Measurements from ENCODE around the gene TPM4.
"Not testable (repeated sequence)": the region's sequence is repeated elsewhere in the genome, so short reads cannot be mapped to it uniquely, and the experiment has no call there.

Gene TPM4

GRCh38 chr19:16113727-16114126 is 37.4 kb downstream of the TPM4 start:
- Mint-ChIP-seq H3K27ac (peak overlapping the region; percentile 80), H3K9me3 (no peaks in the 10 kb centered on the region), H3K36me3 (ENCODE audit: low read depth) (peaks cover 35% of the 10 kb centered on the region), H3K4me3 (peak overlapping the region; percentile 70), H3K27me3 (no peaks in the 10 kb centered on the region), H3K4me1 (ENCODE audit: low read depth) (peaks cover 62% of the 10 kb centered on the region)

DNA sequence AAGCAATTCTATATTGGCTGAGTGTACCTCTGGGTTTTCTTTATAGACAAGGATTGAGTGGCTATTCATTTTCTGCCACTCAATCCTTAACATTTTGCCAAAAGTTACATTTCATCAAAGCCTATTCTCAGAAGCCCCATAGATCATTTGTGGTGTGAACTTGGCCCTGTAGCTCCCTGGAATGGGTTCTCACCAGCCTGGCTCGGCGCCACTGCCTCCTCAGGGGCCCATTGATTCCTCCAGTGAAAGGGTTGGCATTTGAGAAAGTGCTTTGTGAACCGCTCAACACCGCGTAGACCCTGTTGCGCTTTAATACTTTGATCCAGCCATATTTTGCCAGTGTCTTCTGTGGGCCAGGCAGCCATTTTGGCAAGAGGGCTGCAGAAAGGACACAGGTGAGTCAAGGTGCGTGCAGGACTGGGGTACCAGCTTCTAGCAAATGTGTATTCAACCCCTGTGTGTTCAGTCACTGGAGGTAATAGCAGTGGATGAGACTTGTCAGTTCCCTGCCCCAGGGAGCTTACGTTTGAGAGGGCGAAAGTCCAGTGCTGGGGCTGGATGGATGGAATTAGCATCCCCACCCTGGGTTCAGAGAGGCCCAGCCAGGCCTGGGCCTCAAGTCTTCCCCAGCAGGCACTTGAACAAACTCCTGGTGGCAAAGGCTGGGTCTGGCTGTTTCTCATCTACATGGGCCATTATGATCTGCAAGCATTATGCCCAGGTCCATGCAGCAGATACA is 39.2 kb downstream of the TPM4 start:
- H3K4me3 Mint-ChIP-seq = peak overlapping the region; percentile 35
- H3K27me3 Mint-ChIP-seq = no peaks in the 10 kb centered on the region

GRCh38 chr19:16116067-16116466 is 39.8 kb downstream of the TPM4 start:
- Mint-ChIP-seq H3K36me3 (ENCODE audit: low read depth) (peaks cover 51% of the 10 kb centered on the region), H3K4me3 (peak overlapping the region; percentile 35), H3K27me3 (no peaks in the 10 kb centered on the region), H3K9me3 (no peaks in the 10 kb centered on the region), H3K4me1 (ENCODE audit: low read depth) (peaks cover 79% of the 10 kb centered on the region), H3K27ac (peak overlapping the region; percentile 46)

More for the DNA sequence above, 39.2 kb downstream of the TPM4 start:
- Mint-ChIP-seq H3K36me3 (ENCODE audit: low read depth) (peaks cover 50% of the 10 kb centered on the region), H3K4me1 (ENCODE audit: low read depth) (peaks cover 80% of the 10 kb centered on the region), H3K9me3 (no peaks in the 10 kb centered on the region), H3K27ac (peak overlapping the region; percentile 60)

DNA sequence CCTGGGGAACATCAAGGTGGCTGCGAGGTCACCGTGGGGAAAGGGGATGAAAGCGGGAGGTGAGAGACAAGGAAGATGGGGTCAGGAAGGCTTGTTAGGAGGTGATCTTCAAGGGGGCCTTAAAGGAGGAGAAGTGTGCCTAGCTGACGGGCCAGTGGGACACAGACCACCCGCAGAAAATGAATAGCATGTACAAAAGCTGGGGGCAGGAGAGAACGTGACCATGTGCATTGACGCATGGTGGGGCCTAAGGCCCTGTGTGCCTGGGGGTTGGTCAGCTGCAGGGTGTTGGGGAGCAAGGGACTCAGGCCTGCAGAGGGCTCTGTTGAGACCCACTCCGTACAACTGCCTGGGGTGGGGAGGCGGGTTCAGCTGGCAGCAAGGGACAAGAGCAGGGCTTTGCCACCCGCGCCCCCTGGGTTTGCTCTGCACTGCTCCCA is 41.3 kb downstream of the TPM4 start:
- peaks cover 64% of the 10 kb centered on the region for H3K36me3 Mint-ChIP-seq (ENCODE audit: low read depth)

DNA sequence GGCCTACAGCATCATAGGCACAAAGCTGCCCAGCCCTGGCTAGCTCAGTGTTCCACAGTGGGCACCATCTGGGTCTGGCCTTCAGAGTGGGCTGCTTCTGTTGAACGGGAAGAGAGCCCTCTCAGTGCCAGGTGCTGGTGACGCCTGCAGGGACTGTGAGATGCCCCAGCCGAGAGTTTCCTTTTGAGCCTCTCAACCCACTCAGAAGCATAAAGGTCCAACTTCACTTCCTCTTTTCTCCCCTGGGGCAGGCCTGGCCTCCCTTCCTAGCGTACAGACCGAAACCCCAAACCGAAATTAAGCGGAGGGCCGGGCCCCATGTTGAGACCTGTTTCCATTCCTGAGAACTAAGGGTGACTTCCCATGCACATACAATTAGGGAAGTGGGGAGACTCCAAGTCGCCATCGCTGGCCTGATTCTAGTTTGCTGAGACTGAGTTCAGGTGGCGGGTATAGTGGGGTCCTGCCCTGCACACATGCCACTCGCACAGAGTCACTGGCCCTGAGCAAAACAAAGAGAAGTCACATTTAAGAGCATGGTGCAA is 42.3 kb downstream of the TPM4 start:
- Mint-ChIP-seq H3K4me1 (ENCODE audit: low read depth) (peaks cover 68% of the 10 kb centered on the region), H3K9me3 (no peaks in the 10 kb centered on the region), H3K27me3 (no peaks in the 10 kb centered on the region), H3K36me3 (ENCODE audit: low read depth) (peaks cover 62% of the 10 kb centered on the region), H3K27ac (peak overlapping the region; percentile 94), H3K4me3 (peak overlapping the region; percentile 66)

More for the DNA sequence above, 41.3 kb downstream of the TPM4 start:
- Mint-ChIP-seq H3K27me3 (no peaks in the 10 kb centered on the region), H3K9me3 (no peaks in the 10 kb centered on the region), H3K4me1 (ENCODE audit: low read depth) (peaks cover 75% of the 10 kb centered on the region), H3K4me3 (peak overlapping the region; percentile 66), H3K27ac (peak overlapping the region; percentile 94)

DNA sequence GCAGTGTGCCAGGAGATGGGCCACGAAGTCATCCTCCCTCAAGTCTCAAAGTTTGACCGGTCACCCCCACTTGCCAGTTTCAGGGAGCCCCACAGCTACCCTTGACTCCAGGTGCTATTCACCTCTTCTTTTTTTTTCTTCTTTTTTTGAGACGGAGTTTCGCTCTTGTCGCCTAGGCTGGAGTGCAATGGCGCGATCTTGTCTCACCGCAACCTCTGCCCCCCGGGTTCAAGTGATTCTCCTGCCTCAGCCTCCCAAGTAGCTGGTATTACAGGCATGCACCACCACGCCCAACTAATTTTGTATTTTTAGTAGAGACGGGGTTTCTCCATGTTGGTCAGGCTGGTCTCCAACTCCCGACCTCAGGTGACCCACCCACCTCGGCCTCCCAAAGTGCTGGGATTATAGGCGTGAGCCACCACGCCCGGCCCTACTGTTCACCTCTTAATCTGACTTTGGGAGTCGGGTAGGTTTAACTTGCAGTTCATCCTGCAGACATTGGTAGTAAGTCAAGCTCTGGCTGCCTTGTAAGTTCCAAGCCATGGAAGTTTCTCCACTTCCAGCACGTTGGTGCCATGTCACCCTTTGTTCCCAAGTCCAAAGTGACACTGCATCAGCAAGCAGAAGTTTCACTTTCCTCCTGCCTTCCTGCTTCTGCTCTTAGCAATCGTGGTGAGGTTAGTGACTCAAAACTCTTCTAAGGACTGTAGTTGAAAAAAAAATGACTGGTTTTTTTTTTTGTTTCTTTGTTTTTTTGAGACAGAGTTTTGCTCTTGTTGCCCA is 43.0 kb downstream of the TPM4 start:
- Mint-ChIP-seq H3K4me3 (peak overlapping the region; percentile 66), H3K27ac (peak overlapping the region; percentile 94), H3K4me1 (ENCODE audit: low read depth) (peaks cover 63% of the 10 kb centered on the region), H3K36me3 (ENCODE audit: low read depth) (peaks cover 61% of the 10 kb centered on the region)
- not testable (repeated sequence) for H3K27me3 Mint-ChIP-seq, H3K9me3 Mint-ChIP-seq

DNA sequence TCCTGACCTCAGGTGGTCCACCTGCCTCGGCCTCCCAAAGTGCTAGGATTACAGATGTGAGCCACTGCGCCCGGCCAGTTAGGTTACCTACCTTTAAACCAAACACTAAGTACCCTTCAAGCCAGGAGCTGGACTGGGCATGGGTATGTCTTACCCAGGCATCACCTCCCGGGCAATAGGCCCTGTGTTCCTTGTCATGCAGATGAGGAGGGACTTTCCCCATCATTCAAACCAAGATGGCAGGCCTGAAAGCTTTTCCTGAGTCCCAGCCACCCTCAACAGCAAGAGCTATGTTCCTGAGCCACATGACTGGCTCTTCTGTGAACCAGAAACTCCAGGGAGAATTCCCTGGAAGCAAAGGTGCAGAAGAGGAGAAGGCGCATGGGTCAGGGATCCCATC is 44.8 kb downstream of the TPM4 start:
- H3K27ac Mint-ChIP-seq = no peak overlapping the region
- H3K36me3 Mint-ChIP-seq (ENCODE audit: low read depth) = peaks cover 69% of the 10 kb centered on the region
- no peak overlapping the region for H3K4me3 Mint-ChIP-seq

DNA sequence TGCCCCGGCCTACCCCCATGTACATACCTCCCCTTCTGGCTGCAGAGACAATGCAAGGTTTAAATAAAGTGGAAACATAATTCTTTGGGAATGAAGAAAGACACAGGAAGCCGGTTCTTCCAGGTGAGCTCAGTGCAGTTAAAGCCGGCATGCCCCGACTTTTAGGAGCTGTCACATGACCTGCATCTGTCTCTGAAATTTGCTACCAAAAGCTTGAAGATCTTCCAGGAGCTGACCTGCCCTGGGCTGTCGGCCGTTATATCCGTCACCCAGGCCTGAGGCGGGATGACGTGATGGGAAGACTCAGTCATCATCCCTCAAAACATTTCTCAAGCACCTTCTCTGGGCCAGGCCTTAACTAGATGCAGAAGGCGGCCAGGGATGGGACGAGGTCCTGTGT is 45.7 kb downstream of the TPM4 start:
- H3K36me3 Mint-ChIP-seq (ENCODE audit: low read depth) = peaks cover 70% of the 10 kb centered on the region

More for the DNA sequence above, 44.8 kb downstream of the TPM4 start:
- Mint-ChIP-seq H3K27me3 (no peaks in the 10 kb centered on the region), H3K9me3 (no peaks in the 10 kb centered on the region), H3K4me1 (ENCODE audit: low read depth) (peaks cover 47% of the 10 kb centered on the region)

GRCh38 chr19:16124953-16125352 is 48.7 kb downstream of the TPM4 start:
- Mint-ChIP-seq H3K27me3 (no peaks in the 10 kb centered on the region), H3K4me1 (ENCODE audit: low read depth) (peaks cover 9% of the 10 kb centered on the region), H3K4me3 (no peak overlapping the region), H3K36me3 (ENCODE audit: low read depth) (peaks cover 63% of the 10 kb centered on the region), H3K9me3 (no peaks in the 10 kb centered on the region), H3K27ac (no peak overlapping the region)

More for the DNA sequence above, 45.7 kb downstream of the TPM4 start:
- peaks cover 39% of the 10 kb centered on the region for H3K4me1 Mint-ChIP-seq (ENCODE audit: low read depth)
- H3K27me3 Mint-ChIP-seq = no peaks in the 10 kb centered on the region
- no peak overlapping the region for H3K4me3 Mint-ChIP-seq
- no peak overlapping the region for H3K27ac Mint-ChIP-seq
- no peaks in the 10 kb centered on the region for H3K9me3 Mint-ChIP-seq

DNA sequence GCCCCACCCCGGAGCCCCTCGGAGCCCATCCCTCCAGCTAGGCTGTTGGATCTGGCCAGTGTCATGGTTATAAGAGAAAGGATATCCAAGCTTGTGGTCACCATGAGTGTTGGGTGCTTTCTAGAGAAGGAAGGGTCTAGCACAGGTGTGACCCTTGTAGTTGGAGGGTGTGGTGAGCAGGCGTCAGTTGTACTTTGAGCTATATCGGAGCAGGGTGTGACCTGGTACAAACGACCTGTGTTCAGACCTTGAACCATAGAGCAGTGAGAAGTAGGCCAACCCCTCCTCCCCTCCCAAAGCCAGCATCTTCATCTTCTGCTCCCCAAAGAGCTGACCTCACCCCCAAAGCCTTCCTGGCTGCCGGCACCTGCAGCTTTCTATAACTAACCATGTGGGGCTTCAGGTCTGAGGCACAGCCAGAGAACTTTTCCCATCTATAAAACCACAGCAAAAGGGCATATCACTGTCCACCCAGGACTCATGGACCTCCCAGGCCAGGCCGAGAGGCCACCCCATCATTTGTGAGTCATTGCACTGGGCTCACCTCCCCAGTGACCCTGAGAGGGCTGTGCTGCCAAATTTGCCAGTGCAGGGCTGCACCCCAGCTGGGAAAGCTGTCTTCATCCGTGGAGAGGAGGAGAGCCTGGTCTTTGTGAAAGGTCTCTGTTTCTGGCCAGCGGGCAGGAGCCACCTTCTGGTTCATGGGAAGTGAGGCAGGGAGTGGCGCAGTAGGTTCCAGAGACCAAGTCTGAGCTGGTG is 49.6 kb downstream of the TPM4 start:
- no peaks in the 10 kb centered on the region for H3K9me3 Mint-ChIP-seq
- peaks cover 70% of the 10 kb centered on the region for H3K36me3 Mint-ChIP-seq (ENCODE audit: low read depth)
- H3K27me3 Mint-ChIP-seq = no peaks in the 10 kb centered on the region
- H3K4me3 Mint-ChIP-seq = no peak overlapping the region
- H3K4me1 Mint-ChIP-seq (ENCODE audit: low read depth) = peaks cover 3% of the 10 kb centered on the region
- H3K27ac Mint-ChIP-seq = no peak overlapping the region

DNA sequence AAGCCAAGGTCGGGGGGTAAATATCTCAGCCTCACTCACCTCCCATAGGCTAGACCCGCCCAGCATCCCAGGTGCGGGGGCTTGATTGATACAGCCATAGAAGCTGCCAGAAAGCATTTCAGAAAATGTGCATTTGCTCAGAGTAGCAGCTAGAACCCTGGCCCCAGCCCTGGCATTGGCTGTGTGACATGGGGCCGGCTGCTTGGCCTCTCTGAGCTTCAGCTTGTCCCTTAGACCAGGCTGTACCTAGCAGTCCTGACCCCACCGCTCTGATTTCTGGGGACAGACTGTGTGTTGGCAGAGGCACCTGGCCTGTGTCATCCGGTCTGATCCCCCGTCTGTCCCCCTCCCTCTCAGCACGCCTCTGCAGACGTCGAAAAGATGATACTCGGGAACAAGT is 50.8 kb downstream of the TPM4 start:
- peaks cover 3% of the 10 kb centered on the region for H3K4me1 Mint-ChIP-seq (ENCODE audit: low read depth)
- H3K36me3 Mint-ChIP-seq (ENCODE audit: low read depth) = peaks cover 70% of the 10 kb centered on the region
- no peak overlapping the region for H3K4me3 Mint-ChIP-seq
- no peaks in the 10 kb centered on the region for H3K27me3 Mint-ChIP-seq
- peaks cover 10% of the 10 kb centered on the region for H3K9me3 Mint-ChIP-seq
- H3K27ac Mint-ChIP-seq = no peak overlapping the region

DNA sequence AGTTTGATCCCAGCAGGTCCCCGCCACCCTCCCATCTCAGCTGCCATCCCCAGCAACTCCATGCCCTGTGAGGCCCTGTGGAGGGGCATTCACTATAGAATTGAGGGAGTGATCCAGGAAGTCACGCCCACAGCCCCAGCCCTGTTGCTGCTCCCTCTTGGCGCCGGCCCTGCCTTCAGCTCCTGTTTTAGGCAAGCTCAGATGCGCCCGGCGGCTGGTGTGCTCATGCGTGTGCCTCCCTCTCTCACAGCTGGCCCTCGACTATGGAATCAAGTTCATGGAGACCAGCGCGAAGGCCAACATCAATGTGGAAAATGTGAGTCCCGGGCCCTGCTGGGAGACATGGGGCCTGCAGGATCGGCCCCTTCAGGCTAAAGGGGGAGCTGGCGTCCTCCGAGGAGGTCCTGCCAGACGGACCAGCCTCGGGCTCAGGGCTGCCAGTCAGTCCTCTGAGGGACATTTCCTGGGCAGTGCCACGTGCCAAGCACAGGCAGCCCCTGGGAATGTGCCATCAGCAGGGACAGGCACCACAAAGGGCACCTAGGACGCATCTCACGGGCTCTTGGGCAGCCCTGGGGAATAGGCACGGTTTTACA is 51.6 kb downstream of the TPM4 start:
- no peak overlapping the region for H3K27ac Mint-ChIP-seq
- peaks cover 3% of the 10 kb centered on the region for H3K4me1 Mint-ChIP-seq (ENCODE audit: low read depth)
- peaks cover 72% of the 10 kb centered on the region for H3K36me3 Mint-ChIP-seq (ENCODE audit: low read depth)
- H3K4me3 Mint-ChIP-seq = no peak overlapping the region
- no peaks in the 10 kb centered on the region for H3K27me3 Mint-ChIP-seq
- peaks cover 10% of the 10 kb centered on the region for H3K9me3 Mint-ChIP-seq

GRCh38 chr19:16131648-16132047 is 55.4 kb downstream of the TPM4 start:
- H3K36me3 Mint-ChIP-seq (ENCODE audit: low read depth) = peaks cover 74% of the 10 kb centered on the region
- peaks cover 15% of the 10 kb centered on the region for H3K4me1 Mint-ChIP-seq (ENCODE audit: low read depth)
- H3K27ac Mint-ChIP-seq = peak overlapping the region; percentile 36

GRCh38 chr19:16133818-16134217 is 57.5 kb downstream of the TPM4 start:
- Mint-ChIP-seq H3K9me3 (peaks cover 10% of the 10 kb centered on the region), H3K4me3 (no peak overlapping the region), H3K4me1 (ENCODE audit: low read depth) (peaks cover 19% of the 10 kb centered on the region), H3K36me3 (ENCODE audit: low read depth) (peaks cover 63% of the 10 kb centered on the region), H3K27ac (no peak overlapping the region), H3K27me3 (no peaks in the 10 kb centered on the region)

More at GRCh38 chr19:16131648-16132047, 55.4 kb downstream of the TPM4 start:
- Mint-ChIP-seq H3K9me3 (peaks cover 10% of the 10 kb centered on the region), H3K27me3 (no peaks in the 10 kb centered on the region), H3K4me3 (no peak overlapping the region)

All from stimulated activated naive CD8-positive, alpha-beta T cell treated with anti-CD3 and anti-CD28 coated beads, Interleukin-15, Interleukin-2, amounts not matched to agents 100 ng/mL and 50 ng/mL, for 24 hours (primary cell).